Hematopoietic multipotent progenitor cell treated with erythropoietin and hydrocortisone succinate and interleukin-3 and kit ligand, for 17 days (in vitro differentiated cells): ENCODE data around the gene FRMD4A.
"Not testable (repeated sequence)": the region's sequence is repeated elsewhere in the genome, so short reads cannot be mapped to it uniquely, and the experiment has no call there.

Experiments
- DNase-seq: peaks from one replicate; pipeline ENCODE4 v3.0.0-alpha.2; 2015; ENCODE audit warnings: low spot score

FRMD4A gene

DNA sequence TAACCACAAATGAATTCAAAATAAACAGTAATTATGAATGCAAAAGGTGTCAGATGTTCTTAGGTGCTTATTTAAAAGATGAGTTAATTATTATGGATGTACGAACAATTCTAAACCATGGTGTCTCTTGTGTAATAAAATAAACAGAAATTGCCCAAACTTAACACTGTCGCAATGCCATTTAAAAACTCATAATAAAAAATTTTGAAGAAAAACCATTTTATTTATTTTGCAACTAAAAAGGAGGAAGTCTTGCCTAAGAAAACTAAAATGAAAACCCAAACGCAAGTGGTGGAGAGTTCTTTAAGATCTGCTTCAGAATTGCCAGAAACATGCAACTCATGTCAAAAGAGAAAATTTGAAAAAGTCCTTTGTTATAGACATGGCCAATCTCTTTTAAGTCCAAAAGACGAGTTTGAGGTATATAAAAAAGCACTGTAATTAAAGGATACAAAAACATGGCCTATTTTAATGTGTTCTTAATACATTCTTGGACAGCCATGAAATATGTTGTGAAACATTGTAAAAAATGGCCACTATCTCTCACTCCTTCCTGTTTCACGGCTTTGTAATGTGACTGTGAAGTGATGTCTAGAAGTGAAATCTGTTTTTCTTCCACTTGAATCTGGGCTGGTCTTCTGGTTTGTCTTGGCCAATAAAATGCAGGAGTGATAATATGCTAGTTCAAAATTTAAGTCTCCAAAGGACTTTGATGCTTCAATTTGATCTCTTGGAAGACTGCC lies 421.0 kb downstream of the FRMD4A start:
- no peak for DNase-seq

GRCh38 chr10:13908475-13908874 lies 422.2 kb downstream of the FRMD4A start:
- no peak for DNase-seq

GRCh38 chr10:13907570-13907969 lies 423.2 kb downstream of the FRMD4A start:
- no peak for DNase-seq

DNA sequence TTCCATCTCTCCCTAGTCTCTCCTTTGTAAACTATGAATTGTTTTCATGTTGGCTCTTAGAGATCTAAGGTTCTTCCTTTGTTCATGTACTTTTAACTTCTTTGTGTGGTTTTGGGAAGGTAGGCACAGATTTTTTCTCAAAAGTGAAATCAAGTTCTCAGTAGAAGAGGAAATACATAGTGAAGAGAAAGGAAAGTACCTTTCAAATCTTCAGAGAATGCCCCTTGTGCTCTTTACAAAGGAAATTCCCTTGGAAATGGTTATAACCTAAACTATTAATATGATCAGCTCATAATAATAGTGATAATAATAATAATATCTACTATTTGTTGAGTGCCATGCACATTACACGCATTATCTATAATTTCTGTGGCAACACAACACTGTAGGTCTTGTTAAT lies 425.4 kb downstream of the FRMD4A start:
- no peak for DNase-seq

GRCh38 chr10:13904064-13904463 lies 426.7 kb downstream of the FRMD4A start:
- DNase-seq = no peak

- DNase-seq = no peak
Measured at GRCh38 chr10:13902868-13903587, 427.7 kb downstream of the FRMD4A start.

GRCh38 chr10:13899941-13900340 lies 430.8 kb downstream of the FRMD4A start:
- DNase-seq = no peak

DNA sequence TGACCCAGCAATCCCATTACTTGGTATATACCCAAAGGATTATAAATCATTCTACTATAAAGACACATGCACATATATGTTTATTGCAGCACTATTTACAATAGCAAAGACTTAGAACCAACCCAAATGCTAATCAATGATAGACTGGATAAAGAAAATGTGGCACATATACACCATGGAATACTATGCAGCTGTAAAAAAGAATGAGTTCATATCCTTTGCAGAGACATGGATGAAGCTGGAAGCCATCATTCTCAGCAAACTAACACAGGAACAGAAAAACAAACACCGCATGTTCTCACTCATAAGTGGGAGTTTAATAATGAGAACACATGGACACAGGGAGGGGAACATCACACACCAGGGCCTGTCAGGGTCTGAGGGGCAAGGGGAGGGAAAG lies 434.6 kb downstream of the FRMD4A start:
- not testable (repeated sequence) for DNase-seq

DNA sequence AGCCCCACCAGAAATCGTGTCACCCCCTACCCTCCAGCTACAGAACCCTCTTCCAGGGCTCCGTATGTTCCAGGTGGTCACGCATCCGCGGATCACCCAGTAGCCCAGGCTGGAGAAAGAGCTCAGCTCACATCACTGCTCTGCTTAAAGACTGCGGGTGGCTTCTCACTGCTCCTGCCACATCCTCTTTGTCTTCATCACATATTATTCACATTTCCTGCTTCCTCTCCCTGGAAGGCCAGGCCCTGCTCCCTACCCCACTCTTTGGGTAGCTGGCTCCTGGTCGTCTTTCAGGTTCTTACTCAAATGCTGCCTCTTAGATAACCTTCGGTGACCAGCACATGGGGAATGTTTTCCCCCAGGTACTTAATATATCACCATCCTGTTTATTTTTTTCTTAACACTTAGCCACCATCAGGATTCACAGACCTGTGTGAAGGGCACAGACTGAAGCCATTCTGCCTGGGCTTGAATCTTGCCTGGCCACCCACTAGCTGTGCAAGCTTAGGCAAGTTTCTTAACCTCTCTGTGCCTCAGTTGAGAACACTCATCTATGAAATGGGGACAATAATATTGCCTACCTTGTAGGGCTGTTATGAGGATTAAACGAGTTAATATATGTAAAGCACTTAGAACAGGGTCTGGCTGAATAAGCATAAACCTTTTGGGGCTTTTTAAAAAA lies 436.2 kb downstream of the FRMD4A start:
- no peak for DNase-seq

DNA sequence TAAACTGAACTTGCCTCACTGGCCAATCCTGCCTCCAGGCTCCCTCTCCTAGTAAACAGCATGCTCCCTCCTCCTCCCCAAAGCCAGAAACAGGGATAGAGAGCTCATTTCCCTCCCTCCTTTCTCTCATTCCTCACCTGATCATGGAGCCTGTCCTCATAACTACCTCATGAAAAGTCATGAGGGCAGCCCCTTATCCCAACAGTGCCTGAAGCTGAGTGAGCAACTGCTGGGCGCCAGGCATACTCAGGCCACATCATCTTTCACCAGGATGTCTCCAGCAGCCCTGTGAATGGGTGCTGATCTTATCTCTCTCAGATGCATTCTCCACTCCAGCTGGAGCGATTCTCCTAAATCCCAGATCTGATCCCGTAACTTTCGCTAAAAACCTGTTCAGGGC lies 436.8 kb downstream of the FRMD4A start:
- DNase-seq = no peak

- DNase-seq = no peak
Measured at GRCh38 chr10:13892871-13893270, 437.9 kb downstream of the FRMD4A start.

GRCh38 chr10:13892001-13892491 lies 438.7 kb downstream of the FRMD4A start:
- DNase-seq = no peak

- no peak for DNase-seq
Measured at GRCh38 chr10:13891128-13892000, 439.4 kb downstream of the FRMD4A start.

- no peak for DNase-seq
Measured at GRCh38 chr10:13890233-13891127, 440.2 kb downstream of the FRMD4A start.

DNA sequence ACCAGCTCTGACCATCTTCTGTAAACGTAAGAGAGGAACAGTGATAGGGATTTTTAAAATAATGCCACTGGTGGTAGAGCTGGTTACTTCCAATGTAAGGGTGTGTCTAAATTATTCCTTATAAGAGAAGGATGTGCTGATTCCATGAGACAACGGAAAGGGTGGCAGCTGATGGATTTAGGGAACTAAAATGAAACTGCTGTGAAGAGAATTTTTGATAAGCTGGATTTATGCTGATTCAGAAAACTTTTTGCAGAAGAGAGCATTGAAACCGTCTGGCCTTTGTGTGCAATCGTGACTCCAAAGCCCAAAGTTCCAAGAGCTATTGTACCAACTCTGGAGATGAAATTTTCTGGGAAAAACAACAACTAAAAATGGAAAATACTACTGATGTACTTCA lies 443.0 kb downstream of the FRMD4A start:
- no peak for DNase-seq

GRCh38 chr10:13885238-13885990 lies 445.3 kb downstream of the FRMD4A start:
- DNase-seq = no peak

- DNase-seq = no peak
Measured at GRCh38 chr10:13883636-13884444, 446.9 kb downstream of the FRMD4A start.

DNA sequence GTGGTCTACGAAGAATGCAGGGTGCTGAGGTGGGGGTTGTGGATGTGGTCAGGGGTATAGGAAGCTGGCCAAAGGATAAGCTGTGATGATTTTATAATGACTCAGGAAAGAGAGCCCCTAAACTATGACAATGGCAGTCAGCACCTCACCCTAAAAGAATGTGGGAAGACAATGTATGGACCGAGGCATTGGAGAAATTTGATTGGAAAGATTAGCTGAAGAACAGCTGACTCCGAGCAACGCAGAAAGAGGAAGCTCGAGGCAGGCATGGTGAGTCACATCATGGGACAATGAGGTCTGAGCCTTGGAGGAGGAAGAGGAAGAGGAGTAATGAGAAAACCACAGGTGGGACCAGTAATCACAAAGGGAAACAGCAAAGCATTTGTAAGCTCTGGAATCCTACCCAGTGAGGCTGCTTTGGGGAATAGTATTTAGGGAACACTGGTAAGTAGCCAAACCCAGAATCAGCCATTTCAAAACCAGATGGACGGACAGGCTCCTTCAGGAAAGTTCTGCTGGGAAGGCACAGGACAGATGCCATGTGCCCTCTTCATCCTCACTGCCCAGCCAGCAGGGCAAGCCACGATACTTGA lies 448.5 kb downstream of the FRMD4A start:
- DNase-seq = no peak

- no peak for DNase-seq
Measured at GRCh38 chr10:13880760-13881159, 450.0 kb downstream of the FRMD4A start.
